ENCODE results near the gene TJP2.

Gene TJP2

DNA sequence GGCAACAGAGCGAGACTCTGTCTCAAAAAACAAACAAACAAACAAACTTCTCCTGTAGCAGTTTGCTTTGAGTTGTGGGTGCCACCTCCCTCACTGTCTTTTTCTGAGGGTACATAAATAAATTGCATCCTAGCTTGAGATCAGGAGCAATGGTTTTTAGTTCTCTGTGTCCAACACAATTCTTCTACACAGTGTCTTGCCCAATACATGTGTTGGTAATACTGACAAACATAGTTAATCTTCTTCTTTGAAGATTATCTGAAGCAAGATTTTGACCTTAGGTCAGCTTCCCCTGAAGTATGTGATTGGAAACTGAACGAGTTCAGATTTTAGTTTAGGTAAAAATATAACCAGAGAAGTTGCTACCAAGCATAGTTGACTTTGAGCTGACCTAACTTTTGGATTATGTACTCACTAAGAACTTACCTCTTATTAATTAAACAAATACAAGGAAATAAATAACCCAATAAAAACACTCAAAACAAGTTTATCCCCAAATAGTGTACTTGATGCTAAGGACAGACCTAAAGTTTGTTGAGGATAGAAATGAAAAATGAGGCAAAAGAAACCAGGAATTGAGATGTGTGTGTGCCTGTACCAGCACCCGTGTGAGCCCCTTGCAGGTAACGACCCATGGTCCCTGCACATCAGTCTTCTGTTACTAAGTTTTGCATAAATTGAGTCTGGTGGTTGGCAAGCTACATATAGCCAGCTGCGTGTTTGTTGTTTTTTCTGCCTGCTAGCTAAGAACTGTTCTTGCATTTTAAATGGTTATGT lies 16.2 kb downstream of the TJP2 start:
- no peak overlapping the region for H3K27ac ChIP-seq (ENCODE audit: low read length, poor library complexity, severe bottlenecking)
- H3K36me3 ChIP-seq (ENCODE audit: control insufficient read depth in 1 of 2, insufficient read depth in 2 of 2, low read depth in 1 of 2, low read length in 2 of 2): no peaks in the 10 kb centered on the region
- H3K23ac ChIP-seq (ENCODE audit: low read length in 2 of 2): no peak overlapping the region
- no peak overlapping the region for H2BK5ac ChIP-seq (ENCODE audit: low read depth, low read length, poor library complexity, severe bottlenecking)
- H3K9me3 ChIP-seq (ENCODE audit: control insufficient read depth, low read length): no peaks in the 10 kb centered on the region
- no peak overlapping the region for H2BK15ac ChIP-seq (ENCODE audit: low read depth, poor library complexity, severe bottlenecking)
- H3K14ac ChIP-seq (ENCODE audit: low read length in 2 of 2): no peak overlapping the region
- 74% methylated on average over 4 of the region's 5 CpGs for WGBS
- H3K4me2 ChIP-seq (ENCODE audit: low read length, poor library complexity, severe bottlenecking): no peak overlapping the region
- no peak overlapping the region for H2BK12ac ChIP-seq (ENCODE audit: low read length in 2 of 2)
- peaks cover 23% of the 10 kb centered on the region for H3K79me1 ChIP-seq (replicated peaks; ENCODE audit: low read length, poor library complexity, severe bottlenecking)
- H3K18ac ChIP-seq (ENCODE audit: low read depth in 1 of 2, low read length in 2 of 2): no peak overlapping the region
- no peak overlapping the region for H2AFZ ChIP-seq (ENCODE audit: low read depth, low read length)
- no peaks in the 10 kb centered on the region for H3K27me3 ChIP-seq (ENCODE audit: control insufficient read depth in 1 of 2, insufficient read depth in 1 of 2, low read length in 2 of 2)
- H2BK120ac ChIP-seq (ENCODE audit: low read depth, low read length): no peak overlapping the region
- no peak overlapping the region for H4K91ac ChIP-seq (ENCODE audit: low read length)
- no peak overlapping the region for H3K9ac ChIP-seq (ENCODE audit: low read length)
- H2AK5ac ChIP-seq (ENCODE audit: low read length, severe bottlenecking): no peak overlapping the region
- H3K4me1 ChIP-seq (ENCODE audit: control insufficient read depth, insufficient read depth, low read depth, low read length): no peaks in the 10 kb centered on the region
- H3K4me3 ChIP-seq (ENCODE audit: insufficient read depth in 1 of 2, low read depth in 1 of 2, low read length in 2 of 2): no peak overlapping the region
- H3K4ac ChIP-seq (ENCODE audit: low read depth in 1 of 2, low read length in 2 of 2): no peak overlapping the region
- no peak overlapping the region for H4K8ac ChIP-seq (ENCODE audit: low read length)
- DNase-seq: no peak

DNA sequence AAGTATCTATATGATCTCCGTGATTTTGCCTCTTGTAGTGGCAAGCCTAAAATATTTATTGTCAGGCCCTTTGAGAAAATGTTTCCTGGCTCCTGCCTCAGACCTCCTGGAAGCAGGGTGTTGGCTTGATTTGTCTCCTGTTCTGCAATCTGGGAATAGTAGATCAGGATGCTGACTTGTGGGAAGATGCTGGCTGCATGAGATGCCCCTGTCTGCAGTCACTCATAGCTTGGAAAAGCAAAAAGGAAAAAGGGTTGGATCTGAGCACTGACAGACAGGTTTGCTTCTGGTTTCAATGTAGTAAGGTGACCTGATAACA lies 16.7 kb downstream of the TJP2 start:
- Histone ChIP-seq H3K27me3 (ENCODE audit: control insufficient read depth in 1 of 2, insufficient read depth in 1 of 2, low read length in 2 of 2) (no peaks in the 10 kb centered on the region), H3K9me3 (ENCODE audit: control insufficient read depth, low read length) (no peaks in the 10 kb centered on the region), H3K18ac (ENCODE audit: low read depth in 1 of 2, low read length in 2 of 2) (no peak overlapping the region), H2AK5ac (ENCODE audit: low read length, severe bottlenecking) (no peak overlapping the region), H2BK12ac (ENCODE audit: low read length in 2 of 2) (no peak overlapping the region), H3K23ac (ENCODE audit: low read length in 2 of 2) (no peak overlapping the region), H3K36me3 (ENCODE audit: control insufficient read depth in 1 of 2, insufficient read depth in 2 of 2, low read depth in 1 of 2, low read length in 2 of 2) (no peaks in the 10 kb centered on the region), H3K9ac (ENCODE audit: low read length) (no peak overlapping the region), H3K4me2 (ENCODE audit: low read length, poor library complexity, severe bottlenecking) (no peak overlapping the region), H3K4ac (ENCODE audit: low read depth in 1 of 2, low read length in 2 of 2) (no peak overlapping the region), H2AFZ (ENCODE audit: low read depth, low read length) (no peak overlapping the region), H3K27ac (ENCODE audit: low read length, poor library complexity, severe bottlenecking) (no peak overlapping the region), H4K91ac (ENCODE audit: low read length) (no peak overlapping the region), H3K14ac (ENCODE audit: low read length in 2 of 2) (no peak overlapping the region), H2BK15ac (ENCODE audit: low read depth, poor library complexity, severe bottlenecking) (no peak overlapping the region), H3K79me1 (replicated peaks; ENCODE audit: low read length, poor library complexity, severe bottlenecking) (peaks cover 24% of the 10 kb centered on the region), H4K8ac (ENCODE audit: low read length) (no peak overlapping the region), H2BK120ac (ENCODE audit: low read depth, low read length) (no peak overlapping the region), H3K4me1 (ENCODE audit: control insufficient read depth, insufficient read depth, low read depth, low read length) (no peaks in the 10 kb centered on the region), H3K4me3 (ENCODE audit: insufficient read depth in 1 of 2, low read depth in 1 of 2, low read length in 2 of 2) (no peak overlapping the region), H2BK5ac (ENCODE audit: low read depth, low read length, poor library complexity, severe bottlenecking) (no peak overlapping the region)
- DNase-seq: no peak
- WGBS: 67% methylated on average over 1 of the region's 1 CpG

DNA sequence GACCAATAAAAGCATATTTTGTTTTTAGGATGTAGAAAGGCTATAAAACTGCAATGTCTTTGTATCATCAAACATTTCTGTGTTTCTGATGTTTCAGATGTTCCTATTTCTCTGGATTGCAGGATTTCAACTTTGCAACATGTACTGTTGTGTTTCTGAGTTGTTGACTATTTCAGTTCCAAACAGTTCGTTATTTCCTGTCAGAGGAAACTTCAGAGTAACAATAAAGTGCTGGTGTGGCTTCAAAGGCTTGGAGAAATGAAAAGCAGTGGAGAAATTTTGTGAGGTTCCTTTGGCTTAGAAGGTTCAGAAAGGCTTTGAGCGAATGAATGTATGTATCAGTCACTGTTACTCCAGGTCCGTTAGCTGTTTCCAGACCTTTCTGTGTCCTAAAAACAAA lies 17.2 kb downstream of the TJP2 start:
- Histone ChIP-seq H4K8ac (ENCODE audit: low read length) (no peak overlapping the region), H3K4me2 (ENCODE audit: low read length, poor library complexity, severe bottlenecking) (no peak overlapping the region), H3K36me3 (ENCODE audit: control insufficient read depth in 1 of 2, insufficient read depth in 2 of 2, low read depth in 1 of 2, low read length in 2 of 2) (no peaks in the 10 kb centered on the region), H3K4me3 (ENCODE audit: insufficient read depth in 1 of 2, low read depth in 1 of 2, low read length in 2 of 2) (no peak overlapping the region), H2BK5ac (ENCODE audit: low read depth, low read length, poor library complexity, severe bottlenecking) (no peak overlapping the region), H3K4me1 (ENCODE audit: control insufficient read depth, insufficient read depth, low read depth, low read length) (no peaks in the 10 kb centered on the region), H2BK12ac (ENCODE audit: low read length in 2 of 2) (no peak overlapping the region), H3K14ac (ENCODE audit: low read length in 2 of 2) (no peak overlapping the region), H2BK15ac (ENCODE audit: low read depth, poor library complexity, severe bottlenecking) (no peak overlapping the region), H3K27ac (ENCODE audit: low read length, poor library complexity, severe bottlenecking) (no peak overlapping the region), H3K79me1 (replicated peaks; ENCODE audit: low read length, poor library complexity, severe bottlenecking) (peaks cover 21% of the 10 kb centered on the region), H2AFZ (ENCODE audit: low read depth, low read length) (no peak overlapping the region), H3K27me3 (ENCODE audit: control insufficient read depth in 1 of 2, insufficient read depth in 1 of 2, low read length in 2 of 2) (no peaks in the 10 kb centered on the region), H4K91ac (ENCODE audit: low read length) (no peak overlapping the region), H3K4ac (ENCODE audit: low read depth in 1 of 2, low read length in 2 of 2) (no peak overlapping the region), H3K9ac (ENCODE audit: low read length) (no peak overlapping the region), H2BK120ac (ENCODE audit: low read depth, low read length) (no peak overlapping the region), H3K18ac (ENCODE audit: low read depth in 1 of 2, low read length in 2 of 2) (no peak overlapping the region), H3K23ac (ENCODE audit: low read length in 2 of 2) (no peak overlapping the region), H3K9me3 (ENCODE audit: control insufficient read depth, low read length) (no peaks in the 10 kb centered on the region), H2AK5ac (ENCODE audit: low read length, severe bottlenecking) (no peak overlapping the region)
- 77% methylated on average over 3 of the region's 3 CpGs for WGBS
- no peak for DNase-seq

DNA sequence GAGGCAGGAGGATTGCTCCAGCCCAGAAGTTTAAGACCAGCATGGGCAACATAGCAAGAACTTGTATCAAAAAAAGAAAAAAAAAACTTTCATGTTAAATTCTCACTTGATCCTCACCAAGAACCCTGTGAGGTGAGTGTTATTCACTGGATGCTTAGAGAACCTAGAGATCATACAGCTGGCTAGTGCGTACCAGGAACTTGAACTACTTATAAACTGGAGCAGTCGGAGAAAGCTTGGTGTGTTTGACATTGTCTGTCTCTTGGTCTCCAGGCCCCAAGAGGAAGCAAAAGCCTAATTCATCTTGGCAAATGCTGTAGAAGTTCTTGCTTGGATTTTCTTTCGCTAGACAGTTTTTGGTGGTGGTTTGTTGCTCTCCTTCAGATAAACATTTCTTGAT lies 18.1 kb downstream of the TJP2 start:
- Histone ChIP-seq H3K27ac (ENCODE audit: low read length, poor library complexity, severe bottlenecking) (no peak overlapping the region), H2AK5ac (ENCODE audit: low read length, severe bottlenecking) (no peak overlapping the region), H3K36me3 (ENCODE audit: control insufficient read depth in 1 of 2, insufficient read depth in 2 of 2, low read depth in 1 of 2, low read length in 2 of 2) (no peaks in the 10 kb centered on the region), H3K4me1 (ENCODE audit: control insufficient read depth, insufficient read depth, low read depth, low read length) (no peaks in the 10 kb centered on the region), H3K23ac (ENCODE audit: low read length in 2 of 2) (no peak overlapping the region), H3K9me3 (ENCODE audit: control insufficient read depth, low read length) (no peaks in the 10 kb centered on the region), H4K91ac (ENCODE audit: low read length) (no peak overlapping the region), H3K9ac (ENCODE audit: low read length) (no peak overlapping the region), H3K4me3 (ENCODE audit: insufficient read depth in 1 of 2, low read depth in 1 of 2, low read length in 2 of 2) (no peak overlapping the region), H4K8ac (ENCODE audit: low read length) (no peak overlapping the region), H3K79me1 (replicated peaks; ENCODE audit: low read length, poor library complexity, severe bottlenecking) (peaks cover 20% of the 10 kb centered on the region), H3K14ac (ENCODE audit: low read length in 2 of 2) (no peak overlapping the region), H2BK12ac (ENCODE audit: low read length in 2 of 2) (no peak overlapping the region), H3K4me2 (ENCODE audit: low read length, poor library complexity, severe bottlenecking) (no peak overlapping the region), H2BK120ac (ENCODE audit: low read depth, low read length) (no peak overlapping the region), H2AFZ (ENCODE audit: low read depth, low read length) (no peak overlapping the region), H3K18ac (ENCODE audit: low read depth in 1 of 2, low read length in 2 of 2) (no peak overlapping the region), H3K4ac (ENCODE audit: low read depth in 1 of 2, low read length in 2 of 2) (no peak overlapping the region), H3K27me3 (ENCODE audit: control insufficient read depth in 1 of 2, insufficient read depth in 1 of 2, low read length in 2 of 2) (no peaks in the 10 kb centered on the region), H2BK15ac (ENCODE audit: low read depth, poor library complexity, severe bottlenecking) (no peak overlapping the region), H2BK5ac (ENCODE audit: low read depth, low read length, poor library complexity, severe bottlenecking) (no peak overlapping the region)
- 90% methylated on average over 3 of the region's 3 CpGs for WGBS
- DNase-seq: no peak
